GM18520 (cell line): Measurements from ENCODE around the gene COL4A3.
"Not testable (repeated sequence)": the region's sequence is repeated elsewhere in the genome, so short reads cannot be mapped to it uniquely, and the experiment has no call there.

Source experiments
- ATAC-seq: cut with Tn5 transposase; IDR thresholded peaks from one replicate; pipeline ENCODE4 v1.9.1; 2021; ENCODE audit not compliant: unreplicated experiment

COL4A3 gene

GRCh38 chr2:227205701-227206100 is 41.3 kb downstream of the COL4A3 start:
- no peak for ATAC-seq

- no peak for ATAC-seq
Measured at GRCh38 chr2:227206406-227206805, 42.0 kb downstream of the COL4A3 start.

GRCh38 chr2:227207573-227207972 is 43.1 kb downstream of the COL4A3 start:
- no peak for ATAC-seq

- no peak for ATAC-seq
Measured at GRCh38 chr2:227214622-227215041, 50.2 kb downstream of the COL4A3 start.

- ATAC-seq = no peak
Measured at GRCh38 chr2:227219312-227220105, 55.1 kb downstream of the COL4A3 start.

GRCh38 chr2:227221120-227221519 is 56.7 kb downstream of the COL4A3 start:
- no peak for ATAC-seq

GRCh38 chr2:227222292-227222691 is 57.9 kb downstream of the COL4A3 start:
- ATAC-seq = no peak

DNA sequence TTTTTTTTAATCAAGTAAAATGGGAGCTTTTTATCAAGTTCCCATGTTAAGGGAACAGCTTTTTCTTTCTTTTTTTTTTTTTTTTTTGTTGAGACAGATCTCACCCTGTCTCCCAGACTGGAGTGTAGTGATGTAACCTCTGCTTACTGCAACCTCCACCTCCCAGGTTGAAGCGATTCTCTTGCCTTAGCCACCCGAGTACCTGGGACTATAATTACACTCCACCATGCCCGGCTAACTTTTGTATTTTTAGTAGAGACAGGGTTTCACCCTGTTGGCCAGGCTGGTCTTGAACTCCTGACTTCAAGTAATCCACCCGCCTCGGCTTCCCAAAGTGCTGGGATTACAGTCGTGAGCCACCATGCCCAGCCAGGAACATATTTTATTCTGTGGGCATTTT is 61.2 kb downstream of the COL4A3 start:
- ATAC-seq = not testable (repeated sequence)

GRCh38 chr2:227228061-227228667 is 63.7 kb downstream of the COL4A3 start:
- no peak for ATAC-seq

GRCh38 chr2:227230151-227230550 is 65.7 kb downstream of the COL4A3 start:
- ATAC-seq = no peak

DNA sequence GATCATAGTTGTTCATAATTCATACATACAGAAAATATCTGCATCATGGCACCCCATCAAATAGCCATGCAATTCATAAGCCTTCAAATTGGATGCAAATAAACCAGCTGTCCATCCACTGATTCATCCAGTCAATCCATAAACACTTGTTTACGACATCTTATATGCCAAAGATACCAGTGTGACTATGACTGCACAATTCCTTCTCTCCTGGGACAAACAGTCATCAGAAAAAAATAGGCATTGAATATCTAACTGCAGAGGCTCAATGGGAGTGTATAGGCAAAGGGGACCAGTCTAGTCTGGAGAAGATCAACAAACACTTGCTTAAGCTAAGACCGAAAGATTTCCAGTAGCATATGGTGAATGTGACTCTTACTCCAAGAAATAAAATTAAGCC is 70.0 kb downstream of the COL4A3 start:
- no peak for ATAC-seq

GRCh38 chr2:227237786-227238185 is 73.4 kb downstream of the COL4A3 start:
- ATAC-seq = no peak

DNA sequence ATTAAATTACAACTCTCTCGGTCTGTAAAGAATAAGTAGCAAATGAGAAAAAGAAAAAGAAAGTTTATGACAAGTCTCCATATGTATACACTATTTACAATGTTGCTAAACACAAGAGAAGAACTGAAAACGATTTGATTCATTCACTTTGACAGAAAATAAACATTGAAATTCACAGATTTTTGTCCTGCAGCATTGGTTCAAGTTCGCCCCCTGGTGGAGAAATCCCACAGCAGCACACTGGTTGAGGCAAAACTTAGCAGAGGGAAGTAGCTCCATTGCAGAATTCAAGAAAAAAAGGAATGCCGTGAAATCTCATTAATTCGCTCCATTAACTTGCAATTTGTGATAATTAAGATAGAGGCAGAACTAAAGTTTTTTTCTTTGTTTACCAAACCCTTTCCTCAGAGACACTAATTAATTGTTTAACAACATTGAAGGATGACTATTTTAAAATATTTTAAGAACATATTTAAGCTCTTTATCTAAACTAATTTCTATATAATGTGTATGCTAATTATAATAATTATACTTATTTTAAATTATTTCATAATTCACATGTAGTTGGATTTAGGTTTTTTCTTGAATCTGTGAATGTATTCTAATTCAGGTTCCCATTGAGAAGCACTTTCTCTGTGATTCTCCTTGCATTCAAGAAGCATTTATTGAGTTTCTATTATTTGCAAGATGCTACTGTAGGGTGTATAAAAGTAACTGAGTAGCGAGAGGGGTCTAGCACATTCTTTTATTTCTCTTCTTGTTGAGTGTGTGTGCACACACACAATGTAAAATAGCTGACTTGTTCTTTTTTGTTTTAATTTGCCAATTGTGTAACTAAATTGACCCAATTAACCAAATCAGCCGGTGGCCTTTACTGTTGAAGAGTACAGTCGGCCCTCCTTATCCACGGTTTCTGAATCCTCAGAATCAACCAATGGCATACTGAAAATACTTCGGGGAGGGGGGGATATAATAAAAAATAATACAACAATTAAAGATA is 74.1 kb downstream of the COL4A3 start:
- no peak for ATAC-seq

- ATAC-seq = no peak
Measured at GRCh38 chr2:227241005-227241404, 76.6 kb downstream of the COL4A3 start.

GRCh38 chr2:227248876-227249275 is 84.5 kb downstream of the COL4A3 start:
- ATAC-seq = no peak

DNA sequence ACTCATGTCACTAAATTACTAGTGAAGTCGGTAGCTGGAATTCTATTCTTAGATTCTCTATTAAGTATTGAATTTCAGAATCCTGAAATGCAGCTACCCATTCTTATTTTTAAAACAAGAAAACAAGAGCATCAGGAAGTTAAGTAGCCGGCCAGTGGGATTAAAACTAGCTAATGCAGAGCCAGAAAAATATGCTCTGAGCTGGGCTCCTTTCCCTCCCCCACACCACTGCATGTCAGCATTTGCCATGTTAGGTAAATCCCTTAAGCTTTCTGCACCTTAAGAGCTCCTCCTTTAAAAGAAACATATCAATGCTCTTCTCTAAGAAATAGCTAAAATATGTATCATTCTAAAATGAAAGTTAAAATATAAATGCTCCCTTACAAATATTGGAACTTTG is 88.4 kb downstream of the COL4A3 start:
- no peak for ATAC-seq

- ATAC-seq = no peak
Measured at GRCh38 chr2:227256605-227257004, 92.2 kb downstream of the COL4A3 start.

GRCh38 chr2:227257820-227258219 is 93.4 kb downstream of the COL4A3 start:
- no peak for ATAC-seq

- no peak for ATAC-seq
Measured at GRCh38 chr2:227260041-227260440, 95.6 kb downstream of the COL4A3 start.

GRCh38 chr2:227267410-227268115 is 103.1 kb downstream of the COL4A3 start:
- no peak for ATAC-seq

DNA sequence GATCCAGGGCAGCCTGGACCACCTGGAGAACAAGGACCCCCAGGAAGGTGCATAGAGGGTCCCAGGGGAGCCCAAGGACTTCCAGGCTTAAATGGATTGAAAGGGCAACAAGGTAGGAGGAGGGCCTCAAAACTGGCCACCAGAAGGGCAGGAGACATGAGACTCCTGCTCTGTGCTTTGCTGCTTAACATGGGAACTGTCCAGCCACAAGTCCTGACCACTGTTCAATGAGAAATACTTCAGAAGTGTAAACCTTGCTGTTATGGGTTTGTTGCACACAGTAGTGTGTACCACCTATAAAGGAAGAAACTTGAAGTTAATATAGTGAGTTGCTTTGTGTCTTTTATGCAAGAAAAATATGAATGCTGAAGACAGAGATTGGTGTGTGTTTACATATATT is 116.5 kb downstream of the COL4A3 start:
- ATAC-seq = no peak
